GM21825 (cell line): ENCODE measurements around the gene KIF22.

Experiments
- ATAC-seq: cut with Tn5 transposase; IDR thresholded peaks from one replicate; pipeline ENCODE4 v1.9.1; 2021; ENCODE audit warnings: mild to moderate bottlenecking, moderate library complexity; ENCODE audit not compliant: unreplicated experiment

KIF22 gene

DNA sequence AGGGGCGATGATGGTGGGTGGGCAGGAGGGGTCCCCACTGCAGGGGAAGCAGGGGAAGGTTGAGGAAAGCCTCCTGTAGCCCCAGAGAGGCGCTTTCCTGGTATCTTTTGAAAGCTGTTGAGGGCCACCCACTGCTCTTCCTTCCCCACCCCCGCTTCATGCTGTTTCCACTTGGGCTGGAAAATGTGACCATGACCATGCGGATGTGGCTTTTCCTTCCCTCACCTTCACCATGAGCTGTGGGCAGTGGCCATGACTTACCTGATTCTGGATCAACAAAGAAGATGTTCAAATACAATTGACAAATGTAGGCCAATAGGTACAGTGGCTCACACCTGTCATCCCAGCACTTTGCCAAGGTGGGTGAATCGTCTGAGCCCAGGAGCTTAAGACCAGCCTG, 43.5 kb downstream of the KIF22 start:
- ATAC-seq: no peak

DNA sequence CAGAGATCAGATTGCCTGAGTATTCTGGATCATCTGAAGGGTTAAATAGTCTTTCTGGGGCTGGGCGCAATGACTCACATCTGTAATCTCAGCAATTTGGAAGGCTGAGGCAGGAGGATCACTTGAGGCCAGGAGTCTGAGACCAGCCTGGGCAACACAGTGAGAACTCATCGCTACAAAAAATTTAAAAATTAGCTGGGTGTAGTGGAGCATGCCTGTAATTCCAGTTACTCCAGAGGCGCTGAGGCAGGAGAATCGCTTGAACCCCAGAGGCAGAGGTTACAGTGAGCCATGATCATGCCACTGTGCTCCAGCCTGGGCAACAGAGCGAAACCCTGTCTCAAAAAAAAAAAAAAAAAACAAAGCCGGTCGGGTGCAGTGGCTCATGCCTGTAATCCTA, 45.4 kb downstream of the KIF22 start:
- no peak for ATAC-seq

DNA sequence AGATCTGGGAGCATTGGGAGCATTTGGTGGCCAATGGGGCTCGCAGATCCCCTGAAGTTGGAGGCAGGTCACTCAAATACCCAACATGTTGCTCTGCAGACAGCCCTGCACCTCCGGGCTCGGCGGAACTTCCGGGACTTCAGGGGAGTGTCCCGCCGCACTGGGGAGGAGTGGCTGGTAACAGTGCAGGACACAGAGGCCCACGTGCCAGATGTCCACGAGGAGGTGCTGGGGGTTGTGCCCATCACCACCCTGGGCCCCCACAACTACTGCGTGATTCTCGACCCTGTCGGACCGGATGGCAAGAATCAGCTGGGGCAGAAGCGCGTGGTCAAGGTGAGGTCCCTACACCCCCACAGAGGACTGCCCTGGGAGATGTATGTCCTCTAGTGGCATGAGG, 46.1 kb downstream of the KIF22 start:
- no peak for ATAC-seq

DNA sequence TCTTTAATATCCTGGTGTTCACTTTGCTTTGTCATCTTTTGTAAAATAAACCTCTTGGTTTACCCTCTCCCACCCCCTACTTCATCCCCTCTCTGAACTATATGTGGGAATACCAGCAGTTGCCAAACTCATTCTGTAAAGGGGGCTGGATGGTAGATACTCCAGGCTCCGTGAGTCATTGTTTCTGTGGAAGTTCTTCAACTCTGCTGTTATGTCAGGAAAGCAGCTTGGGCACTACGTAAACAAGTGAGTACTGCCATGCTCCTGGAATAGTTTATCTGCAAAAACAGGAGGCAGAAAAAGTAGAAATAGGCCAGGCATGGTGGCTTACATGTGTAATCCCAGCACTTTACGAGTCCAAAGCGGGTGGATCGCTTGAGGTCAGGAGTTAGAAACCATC, 47.3 kb downstream of the KIF22 start:
- no peak for ATAC-seq

DNA sequence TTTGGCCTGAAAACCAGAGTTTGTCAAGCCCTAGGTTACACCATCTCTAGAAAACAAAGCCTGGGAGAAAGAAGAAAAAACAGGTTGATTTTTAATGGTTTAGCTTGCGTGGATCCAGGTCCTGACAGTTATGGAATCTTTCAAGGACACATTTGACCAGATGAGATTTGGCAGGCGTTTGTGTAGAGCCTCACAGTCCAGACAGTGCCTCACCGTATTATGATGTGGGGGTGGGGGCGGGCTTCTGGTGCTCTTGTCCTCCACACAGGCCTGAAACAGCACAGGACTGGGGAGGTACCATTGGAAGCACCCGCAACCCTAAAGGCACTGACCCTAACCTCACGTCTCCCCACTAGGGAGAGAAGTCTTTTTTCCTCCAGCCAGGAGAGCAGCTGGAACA, 49.3 kb downstream of the KIF22 start:
- no peak for ATAC-seq

DNA sequence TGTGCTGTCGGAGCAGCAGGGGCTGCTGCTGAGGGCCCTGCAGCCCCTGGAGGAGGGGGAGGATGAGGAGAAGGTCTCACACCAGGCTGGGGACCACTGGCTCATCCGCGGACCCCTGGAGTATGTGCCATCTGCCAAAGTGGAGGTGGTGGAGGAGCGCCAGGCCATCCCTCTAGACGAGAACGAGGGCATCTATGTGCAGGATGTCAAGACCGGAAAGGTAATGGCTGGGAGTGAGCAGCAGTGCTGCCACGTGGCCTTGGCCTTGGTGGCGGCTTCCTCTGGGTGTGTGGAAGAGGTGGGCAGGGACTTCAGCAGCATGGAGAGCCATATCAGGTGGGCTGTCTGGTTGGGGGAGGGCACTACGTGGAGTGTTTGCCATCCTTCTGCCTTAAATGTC, 49.7 kb downstream of the KIF22 start:
- ATAC-seq: no peak

DNA sequence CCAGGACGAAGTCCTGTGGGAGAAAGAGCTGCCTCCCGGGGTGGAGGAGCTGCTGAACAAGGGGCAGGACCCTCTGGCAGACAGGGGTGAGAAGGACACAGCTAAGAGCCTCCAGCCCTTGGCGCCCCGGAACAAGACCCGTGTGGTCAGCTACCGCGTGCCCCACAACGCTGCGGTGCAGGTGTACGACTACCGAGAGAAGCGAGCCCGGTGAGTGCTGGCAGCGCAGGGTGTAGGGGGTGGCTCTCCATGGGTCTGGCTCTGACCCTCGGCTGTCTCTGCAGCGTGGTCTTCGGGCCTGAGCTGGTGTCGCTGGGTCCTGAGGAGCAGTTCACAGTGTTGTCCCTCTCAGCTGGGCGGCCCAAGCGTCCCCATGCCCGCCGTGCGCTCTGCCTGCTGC, 51.1 kb downstream of the KIF22 start:
- ATAC-seq: no peak

DNA sequence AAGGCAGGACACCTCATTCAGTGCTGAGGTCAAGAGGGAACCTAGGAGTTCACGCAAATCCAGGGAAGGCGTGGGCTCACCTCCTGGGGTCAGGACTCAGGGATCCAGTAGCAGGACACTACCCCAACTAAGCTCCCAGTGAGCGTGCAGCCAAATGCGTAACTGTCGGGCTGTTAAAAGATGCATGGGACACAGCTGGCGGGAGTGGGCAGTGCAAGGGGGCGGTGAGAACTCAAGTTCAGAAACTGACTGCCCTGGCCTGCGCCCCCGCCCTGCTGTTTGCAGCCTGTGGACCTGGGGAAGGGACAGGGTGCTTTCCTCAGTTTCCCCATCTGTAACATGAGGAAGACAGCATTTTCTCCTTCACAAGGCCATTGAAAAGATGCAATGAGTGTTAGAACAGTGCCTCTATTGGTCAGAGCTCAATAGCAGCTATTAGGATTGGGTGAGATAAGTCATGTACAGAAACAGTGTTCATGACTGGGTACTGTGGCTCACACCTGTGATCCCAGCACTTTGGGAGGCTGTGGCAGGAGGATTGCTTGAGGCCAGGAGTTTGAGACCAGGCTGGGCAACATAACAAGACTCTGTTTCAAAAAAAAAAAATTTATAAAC, 52.3 kb downstream of the KIF22 start:
- no peak for ATAC-seq

DNA sequence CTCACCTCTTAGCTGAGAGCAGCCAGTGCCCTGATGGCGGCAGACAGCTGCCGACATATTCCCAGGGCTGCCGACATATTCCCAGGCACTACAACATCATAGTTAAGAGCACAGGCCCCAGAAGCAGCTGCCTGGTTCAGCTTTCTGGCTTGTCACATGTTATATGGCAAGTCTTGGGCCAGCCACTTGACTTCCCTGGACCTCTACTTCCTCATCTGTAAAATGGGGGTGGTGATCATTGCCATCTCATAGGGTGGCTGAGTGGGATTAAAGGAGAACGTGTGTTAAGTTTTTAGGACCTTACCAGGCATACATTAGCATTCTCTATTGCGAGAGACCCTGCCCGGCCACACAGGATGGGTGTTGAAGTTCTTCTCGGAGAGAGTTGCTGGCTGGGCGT, 53.4 kb downstream of the KIF22 start:
- no peak for ATAC-seq

DNA sequence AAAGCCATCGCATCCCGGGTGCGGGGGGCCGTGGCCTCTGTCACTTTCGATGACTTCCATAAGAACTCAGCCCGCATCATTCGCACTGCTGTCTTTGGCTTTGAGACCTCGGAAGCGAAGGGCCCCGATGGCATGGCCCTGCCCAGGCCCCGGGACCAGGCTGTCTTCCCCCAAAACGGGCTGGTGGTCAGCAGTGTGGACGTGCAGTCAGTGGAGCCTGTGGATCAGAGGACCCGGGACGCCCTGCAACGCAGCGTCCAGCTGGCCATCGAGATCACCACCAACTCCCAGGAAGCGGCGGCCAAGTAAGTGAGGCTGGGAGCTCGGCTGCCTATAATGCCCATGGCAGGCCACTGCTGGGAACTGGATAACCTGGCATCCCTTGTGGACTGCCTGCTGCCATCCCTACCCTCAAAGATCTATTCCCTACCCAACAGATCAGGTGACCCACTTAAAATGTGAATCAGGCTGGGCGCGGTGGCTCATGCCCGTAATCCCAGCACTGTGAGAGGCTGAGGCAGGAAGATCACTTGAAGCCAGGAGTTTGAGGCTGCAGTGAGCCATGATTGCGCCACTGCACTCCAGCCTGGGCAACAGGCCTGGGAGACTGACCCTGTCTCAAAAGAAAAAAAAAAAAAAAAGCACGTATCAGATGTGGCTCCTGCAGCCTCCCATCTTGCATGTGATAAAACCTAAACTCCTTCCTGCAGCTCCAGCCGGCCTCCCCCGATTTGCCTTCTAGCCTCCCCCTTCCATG, 54.2 kb downstream of the KIF22 start:
- no peak for ATAC-seq

DNA sequence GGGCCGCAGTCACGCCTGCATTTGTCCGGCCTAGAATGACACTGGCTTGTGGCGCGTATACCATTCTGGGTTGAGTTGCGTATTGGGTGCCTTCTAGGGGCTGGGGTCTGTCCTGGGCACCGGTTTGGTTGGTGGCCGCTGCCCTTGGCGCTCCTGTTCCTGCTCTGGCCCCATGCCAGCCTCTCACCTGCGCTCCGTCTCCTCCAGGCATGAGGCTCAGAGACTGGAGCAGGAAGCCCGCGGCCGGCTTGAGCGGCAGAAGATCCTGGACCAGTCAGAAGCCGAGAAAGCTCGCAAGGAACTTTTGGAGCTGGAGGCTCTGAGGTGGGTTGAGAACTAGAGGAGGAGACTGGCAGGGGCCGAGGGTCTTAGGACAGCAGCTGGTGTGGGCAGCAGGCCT, 55.1 kb downstream of the KIF22 start:
- no peak for ATAC-seq

DNA sequence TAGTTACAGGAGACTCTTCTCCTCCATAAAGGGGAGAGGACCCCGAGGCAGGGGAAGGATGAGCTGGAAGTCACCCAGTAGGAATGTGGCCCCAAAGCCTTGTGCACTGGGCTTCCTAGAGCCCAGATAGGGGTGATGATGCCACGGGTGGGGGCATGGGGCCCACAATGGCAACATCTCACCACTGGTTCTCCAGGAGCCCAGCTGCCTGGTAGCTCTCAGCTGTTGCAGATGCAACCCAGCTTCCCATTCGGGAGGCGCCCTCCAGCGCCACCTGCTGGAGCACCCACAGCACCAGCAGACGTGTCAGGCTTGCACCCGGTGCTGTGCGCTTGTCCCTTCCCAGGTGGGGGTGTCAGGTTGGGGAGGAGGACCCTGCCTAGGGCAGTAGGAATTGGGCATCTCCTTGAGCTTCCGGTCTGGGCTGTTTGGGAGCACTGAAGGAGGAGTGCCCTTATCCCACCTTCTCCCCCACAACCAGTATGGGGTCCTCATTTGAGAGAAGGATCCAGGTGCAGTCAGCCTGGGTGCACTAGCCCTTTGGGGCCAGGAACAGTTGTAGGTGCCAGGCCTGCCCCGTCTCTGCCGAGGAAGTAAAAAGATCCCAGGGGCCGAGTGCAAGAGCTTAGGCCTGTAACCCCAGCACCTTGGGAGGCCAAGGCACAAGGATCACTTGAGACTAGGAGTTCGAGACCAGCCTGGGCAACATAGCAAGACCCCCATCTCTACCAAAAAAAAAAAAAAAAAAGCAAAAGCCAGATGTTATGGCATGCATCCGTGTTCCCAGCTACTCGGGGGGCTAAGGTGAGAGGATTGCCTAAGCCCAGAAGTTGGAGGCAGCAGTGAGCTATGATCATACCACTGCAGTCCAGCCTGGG, 58.1 kb downstream of the KIF22 start:
- no peak for ATAC-seq

DNA sequence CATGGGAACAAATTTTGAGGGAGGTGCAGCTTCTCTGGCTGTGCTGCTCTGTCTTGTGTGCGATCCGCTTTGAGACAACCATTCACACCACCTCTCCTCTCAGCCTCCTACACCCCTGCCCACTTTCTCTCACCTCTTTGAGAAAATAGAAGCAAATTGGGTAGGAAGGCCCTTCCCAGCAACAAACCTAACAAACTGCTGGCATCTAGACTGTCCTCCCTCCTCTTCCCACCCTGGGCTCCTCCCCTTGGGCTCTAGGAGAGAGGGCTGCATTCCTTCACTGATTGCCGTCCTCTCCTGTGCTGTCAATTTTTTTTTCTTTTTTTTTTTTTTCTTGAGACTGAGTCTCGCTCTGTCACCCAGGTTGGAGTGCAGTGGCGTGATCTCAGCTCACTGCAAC, 59.0 kb downstream of the KIF22 start:
- no peak for ATAC-seq

DNA sequence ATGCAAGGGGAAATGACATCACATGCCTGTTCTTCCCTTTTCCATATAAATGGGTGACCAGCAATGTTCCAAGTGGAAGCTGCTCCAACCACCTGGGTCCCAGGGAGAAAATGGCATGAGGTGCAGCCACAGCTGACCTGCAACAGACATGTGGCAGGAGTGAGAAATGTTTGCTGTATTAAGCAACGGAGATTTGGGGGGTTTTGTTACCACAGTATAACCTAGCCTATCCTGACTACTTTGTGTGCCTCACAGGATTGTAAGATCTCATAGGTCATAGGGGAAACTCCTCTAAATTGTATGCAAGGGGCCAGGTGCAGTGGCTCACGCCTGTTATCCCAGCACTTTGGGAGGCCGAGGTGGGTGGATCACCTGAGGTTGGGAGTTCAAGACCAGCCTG, 60.4 kb downstream of the KIF22 start:
- ATAC-seq: no peak

DNA sequence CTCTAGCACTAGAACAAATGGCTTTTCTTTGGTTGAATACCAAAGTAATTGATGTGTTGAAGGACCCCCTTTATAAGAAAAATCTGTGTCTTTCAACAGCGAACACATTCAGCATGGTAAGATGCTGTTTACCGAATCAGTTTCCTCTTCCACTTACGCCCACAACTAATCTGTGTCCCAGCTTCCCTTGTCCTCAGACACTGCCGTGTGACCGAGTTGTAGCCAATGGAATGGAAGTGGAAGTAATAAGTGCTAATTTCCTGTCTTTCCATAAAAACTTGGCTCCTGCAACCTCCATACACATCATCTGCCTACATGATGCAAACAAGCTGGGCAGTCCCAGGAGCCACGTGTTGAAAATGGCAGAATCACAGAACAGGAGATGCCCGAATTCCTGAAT, 62.1 kb downstream of the KIF22 start:
- ATAC-seq: no peak

DNA sequence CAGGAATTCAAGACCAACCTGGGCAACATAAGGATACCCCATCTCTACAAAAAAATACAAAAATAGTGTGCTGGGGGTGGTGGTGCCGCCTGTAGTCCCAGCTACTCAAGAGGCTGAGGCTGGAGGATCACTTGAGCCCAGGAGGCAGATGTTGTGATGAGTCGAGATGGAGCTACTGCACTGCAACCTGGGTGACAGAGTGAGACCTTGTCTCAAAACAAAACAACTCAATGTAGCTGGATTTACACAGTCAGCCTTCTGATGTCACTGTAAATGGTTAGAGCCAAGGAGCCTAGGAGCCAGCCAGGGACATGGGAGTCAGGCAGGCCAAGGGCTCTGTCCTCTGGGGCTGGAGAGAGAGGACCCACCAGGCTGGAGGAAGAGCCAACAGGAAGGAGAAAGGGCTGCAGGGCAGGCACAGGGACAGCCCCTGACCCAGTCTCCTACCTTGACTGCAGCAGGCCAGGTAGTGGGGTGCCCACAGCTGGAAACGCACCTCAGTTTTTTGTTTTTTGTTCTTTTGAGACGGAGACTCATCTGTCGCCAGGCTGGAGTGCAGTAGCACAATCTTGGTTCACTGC, 64.1 kb downstream of the KIF22 start:
- ATAC-seq: no peak
